ENCODE data around the gene ARAP2.

The ARAP2 gene

GRCh38 chr4:36180206-36180605 is 64.1 kb downstream of the ARAP2 start:
- DNase-seq: no peak

- no peak for DNase-seq
These were observed 65.8 kb downstream of the ARAP2 start for GRCh38 chr4:36178484-36178883.

GRCh38 chr4:36177946-36178345 is 66.4 kb downstream of the ARAP2 start:
- no peak for DNase-seq

- no peak for DNase-seq
These were observed 69.7 kb downstream of the ARAP2 start for GRCh38 chr4:36174570-36174969.

- no peak for DNase-seq
These were observed 70.4 kb downstream of the ARAP2 start for GRCh38 chr4:36173905-36174304.

GRCh38 chr4:36172656-36173055 is 71.7 kb downstream of the ARAP2 start:
- no peak for DNase-seq

GRCh38 chr4:36168127-36168878 is 76.0 kb downstream of the ARAP2 start:
- no peak for DNase-seq

GRCh38 chr4:36165631-36166005 is 78.7 kb downstream of the ARAP2 start:
- no peak for DNase-seq

- no peak for DNase-seq
These were observed 79.2 kb downstream of the ARAP2 start for GRCh38 chr4:36164900-36165630.

- no peak for DNase-seq
These were observed 81.1 kb downstream of the ARAP2 start for GRCh38 chr4:36163198-36163597.

GRCh38 chr4:36159208-36159607 is 85.1 kb downstream of the ARAP2 start:
- DNase-seq: no peak

GRCh38 chr4:36152735-36153134 is 91.6 kb downstream of the ARAP2 start:
- DNase-seq: no peak

GRCh38 chr4:36142504-36142903 is 101.8 kb downstream of the ARAP2 start:
- no peak for DNase-seq

- DNase-seq: no peak
These were observed 103.1 kb downstream of the ARAP2 start for GRCh38 chr4:36141186-36141585.

GRCh38 chr4:36140421-36140820 is 103.9 kb downstream of the ARAP2 start:
- DNase-seq: no peak

- no peak for DNase-seq
These were observed 106.1 kb downstream of the ARAP2 start for GRCh38 chr4:36138220-36138619.

- DNase-seq: no peak
These were observed 107.0 kb downstream of the ARAP2 start for GRCh38 chr4:36137336-36137735.

GRCh38 chr4:36133658-36134057 is 110.7 kb downstream of the ARAP2 start:
- DNase-seq: no peak

GRCh38 chr4:36133086-36133485 is 111.2 kb downstream of the ARAP2 start:
- no peak for DNase-seq

GRCh38 chr4:36130641-36131040 is 113.7 kb downstream of the ARAP2 start:
- DNase-seq: no peak

- DNase-seq: no peak
These were observed 115.6 kb downstream of the ARAP2 start for GRCh38 chr4:36128689-36129088.

GRCh38 chr4:36123906-36124305 is 120.4 kb downstream of the ARAP2 start:
- DNase-seq: no peak

GRCh38 chr4:36115312-36115711 is 129.0 kb downstream of the ARAP2 start:
- DNase-seq: no peak

- no peak for DNase-seq
These were observed 133.1 kb downstream of the ARAP2 start for GRCh38 chr4:36111172-36111571.

GRCh38 chr4:36099509-36099908 is 144.8 kb downstream of the ARAP2 start:
- no peak for DNase-seq
